BJ (cell line): ENCODE measurements around the gene PRAC2. TPM values are rescaled to one million over a fixed set of nuclear protein-coding genes. Genes with fewer than 3 reads are reported as not detected.

Experiments used
- CTCF ChIA-PET: fragments of 350-600 bp; formaldehyde crosslinking; extraction: SDS; loops from one replicate; lab custom pipeline; 2021; ENCODE audit warnings: antibody characterized with exemption, inconsistent platforms; lab: Yijun Ruan, JAX
- POLR2A ChIA-PET: fragments of 300-600 bp; sonication (Branson Sonifier 250); formaldehyde crosslinking; extraction: SDS; loops from one replicate; lab custom pipeline; 2021; ENCODE audit warnings: antibody characterized with exemption; lab: Charles Lee
- DNase-seq: peaks from one replicate; pipeline ENCODE4 v3.0.0-alpha.2; 2011; ENCODE audit warnings: low read depth
- H3K27me3 ChIP-seq: 2 replicates; pipeline ENCODE4 v1.6.0; 2011; ENCODE audit warnings: low read length; ENCODE audit not compliant: control insufficient read depth, insufficient read depth
- H3K36me3 ChIP-seq: 2 replicates; pipeline ENCODE4 v1.5.1; 2011; ENCODE audit warnings: low read length; ENCODE audit not compliant: control insufficient read depth, insufficient read depth
- H3K4me3 ChIP-seq: 2 replicates; pipeline ENCODE4 v1.5.1; 2011; ENCODE audit warnings: low read depth, mild to moderate bottlenecking, control low read depth, low read length
- CTCF ChIP-seq: IDR thresholded peaks from 2 replicates; pipeline ENCODE4 v1.5.1; 2011; ENCODE audit warnings: low read depth, mild to moderate bottlenecking, control low read depth, inconsistent platforms, low read length, moderate library complexity; ENCODE audit not compliant: insufficient read depth
- polyA plus RNA-seq: library from polyadenylated mRNA; depleted of rRNA; stranded (reverse); fragments of >200 nt; gene quantifications from 2 replicates; pipeline ENCODE4 v1.2.3, GENCODE V29; 2011

PRAC2 gene
- polyA plus RNA-seq, 1 experiment: 0.63 TPM

- no peaks in the 10 kb centered on the region for H3K36me3 ChIP-seq
- DNase-seq: no peak
- ChIA-PET POLR2A (no interaction called here), CTCF (interaction anchor here (1.4 kb wide), 1 partner anchor 80 kb away, joined by 3 read pairs; no protein-coding TSS in a partner anchor)
- no peak for TF ChIP-seq CTCF
- no peak overlapping the region for H3K4me3 ChIP-seq
- H3K27me3 ChIP-seq: peaks cover 25% of the 10 kb centered on the region
These were observed 36.3 kb downstream of the PRAC2 start for GRCh38 chr17:48759288-48759687.

GRCh38 chr17:48760411-48760810 is 37.4 kb downstream of the PRAC2 start:
- H3K27me3 ChIP-seq: peaks cover 19% of the 10 kb centered on the region
- H3K36me3 ChIP-seq: no peaks in the 10 kb centered on the region
- CTCF ChIA-PET: interaction anchor here (0.8 kb wide), 1 partner anchor 30 kb away, joined by 3 read pairs; no protein-coding TSS in a partner anchor
- no peak for DNase-seq
- POLR2A ChIA-PET: no interaction called here
- TF ChIP-seq CTCF: no peak
- no peak overlapping the region for H3K4me3 ChIP-seq

- ChIA-PET POLR2A (no interaction called here), CTCF (interaction anchor here (0.8 kb wide), 1 partner anchor 30 kb away, joined by 3 read pairs; no protein-coding TSS in a partner anchor)
- peaks cover 19% of the 10 kb centered on the region for H3K27me3 ChIP-seq
- no peak overlapping the region for H3K4me3 ChIP-seq
- TF ChIP-seq CTCF: no peak
- H3K36me3 ChIP-seq: no peaks in the 10 kb centered on the region
- no peak for DNase-seq
These were observed 38.1 kb downstream of the PRAC2 start for GRCh38 chr17:48761114-48761513.

GRCh38 chr17:48767263-48767774 is 44.3 kb downstream of the PRAC2 start:
- H3K36me3 ChIP-seq: no peaks in the 10 kb centered on the region
- ChIA-PET POLR2A (no interaction called here), CTCF (interaction anchor here (3.0 kb wide), 1 partner anchor 43 kb away, joined by 19 read pairs; the partner anchor contains the start of gene PRAC2)
- no peak for DNase-seq
- no peak overlapping the region for H3K4me3 ChIP-seq
- peaks cover 10% of the 10 kb centered on the region for H3K27me3 ChIP-seq
- no peak for TF ChIP-seq CTCF

GRCh38 chr17:48769009-48769675 is 46.2 kb downstream of the PRAC2 start:
- no peaks in the 10 kb centered on the region for H3K36me3 ChIP-seq
- TF ChIP-seq CTCF: no peak
- ChIA-PET POLR2A (no interaction called here), CTCF (interaction anchor here (1.0 to 3.0 kb wide), 4 partner anchors 45 to 110 kb away, joined by 3 to 19 read pairs (median 4); partner anchors contain the start of gene PRAC2)
- H3K27me3 ChIP-seq: peaks cover 2% of the 10 kb centered on the region
- DNase-seq: no peak
- no peak overlapping the region for H3K4me3 ChIP-seq
